Measurements from ENCODE around the gene NOL3. TPM values are rescaled to one million over a fixed set of nuclear protein-coding genes. Genes with fewer than 3 reads are reported as not detected.

NOL3 gene
- total and polyA plus RNA-seq, 2 of the 13 experiments (the other 11 are each of a cell fraction or from before 2014, with no cell fraction given): 5.7 to 20.5 TPM

GRCh38 chr16:67164599-67165061, 5.7 kb upstream of the NOL3 start, which contains the start of gene HSF4 (continued):
- TF ChIP-seq HNRNPH1 (optimal IDR thresholded peaks at IDR 0.05; ENCODE audit: low read depth, low read length) (no peak), BATF2 (CRISPR knock-in tag; IDR thresholded peaks at IDR 0.05) (peak; percentile 92), STAT5B (CRISPR knock-in tag; IDR thresholded peaks at IDR 0.05) (peak; percentile 90), EHMT2 (IDR thresholded peaks at IDR 0.05; ENCODE audit: borderline replicate concordance, low read depth, low read length) (no peak), ARID4A (CRISPR knock-in tag; IDR thresholded peaks at IDR 0.05; ENCODE audit: borderline replicate concordance) (peak; percentile 81; the same call in 1 of the 2 replicates), NONO (IDR thresholded peaks at IDR 0.05) (no peak), NONO (CRISPR knock-in tag; conservative IDR thresholded peaks at IDR 0.05) (peak; percentile 97), SUZ12 (IDR thresholded peaks at IDR 0.05; ENCODE audit: low read depth, low read length) (no peak), TCF7 (IDR thresholded peaks at IDR 0.05; ENCODE audit: low read depth) (peak; percentile 64; the same call in 1 of the 2 replicates), ZFP82 (CRISPR knock-in tag; IDR thresholded peaks at IDR 0.05; ENCODE audit: borderline replicate concordance) (peak; percentile 62; the same call in 1 of the 2 replicates), MIER2 (CRISPR knock-in tag; IDR thresholded peaks at IDR 0.05) (peak; percentile 61; the same call in 1 of the 2 replicates), ZNF576 (CRISPR knock-in tag; IDR thresholded peaks at IDR 0.05) (peak; percentile 78; the same call in 1 of the 2 replicates), PHF8 (CRISPR knock-in tag; IDR thresholded peaks at IDR 0.05) (0 out of 2 replicates have a peak, but pooled peaks have one; percentile 33), EP300 (IDR thresholded peaks at IDR 0.05; ENCODE audit: low read depth in 2 of 2, low read length in 2 of 2) (peak; percentile 21 to 70; a peak in 2 of 4 replicates), EP300 (CRISPR knock-in tag; IDR thresholded peaks at IDR 0.05; ENCODE audit: borderline replicate concordance) (peak; percentile 72), KLF13 (CRISPR knock-in tag; IDR thresholded peaks at IDR 0.05) (no peak), FOSL2 (CRISPR knock-in tag; IDR thresholded peaks at IDR 0.05) (0 out of 2 replicates have a peak, but pooled peaks have one; percentile 42), GATA4 (IDR thresholded peaks at IDR 0.05; ENCODE audit: borderline replicate concordance, low read depth) (no peak), AKNA (CRISPR knock-in tag; IDR thresholded peaks at IDR 0.05; ENCODE audit: borderline replicate concordance) (no peak), ZNF747 (CRISPR knock-in tag; IDR thresholded peaks at IDR 0.05; ENCODE audit: borderline replicate concordance) (0 out of 2 replicates have a peak, but pooled peaks have one; percentile 24), ZNF839 (CRISPR knock-in tag; IDR thresholded peaks at IDR 0.05; ENCODE audit: borderline replicate concordance) (no peak)
